Loucy (cell line): Measurements from ENCODE around the gene TMPRSS2.

ENCODE experiments used
- H2AFZ ChIP-seq: fragments of 200-600 bp; sonication (generic); 2 replicates; pipeline ENCODE4 v1.6.0; 2016; ENCODE audit warnings: antibody characterized with exemption, mild to moderate bottlenecking, low read length, moderate library complexity
- H3F3A ChIP-seq: fragments of 200-600 bp; 2 replicates; pipeline ENCODE4 v1.6.0; 2016; ENCODE audit warnings: antibody characterized with exemption, low read depth, mild to moderate bottlenecking
- H3K27me3 ChIP-seq: fragments of 200-600 bp; sonication (generic); 2 replicates; pipeline ENCODE4 v1.6.1; 2014; ENCODE audit warnings: low read length, mild to moderate bottlenecking; ENCODE audit not compliant: insufficient read depth, poor library complexity, severe bottlenecking
- H3K36me3 ChIP-seq: fragments of 200-600 bp; sonication (generic); 2 replicates; pipeline ENCODE4 v1.6.1; 2016; ENCODE audit warnings: low read length; ENCODE audit not compliant: insufficient read depth
- H3K4me1 ChIP-seq: fragments of 200-600 bp; sonication (generic); 2 replicates; pipeline ENCODE4 v1.5.1; 2014; ENCODE audit warnings: low read length, mild to moderate bottlenecking; ENCODE audit not compliant: insufficient read depth, poor library complexity, severe bottlenecking
- H3K4me2 ChIP-seq: fragments of 200-600 bp; sonication (generic); 2 replicates; pipeline ENCODE4 v1.6.0; 2014; ENCODE audit warnings: antibody characterized with exemption, low read length, low read depth, mild to moderate bottlenecking; ENCODE audit not compliant: poor library complexity, severe bottlenecking
- H3K4me3 ChIP-seq: fragments of 200-600 bp; sonication (generic); 2 replicates; pipeline ENCODE4 v1.5.1; 2014; ENCODE audit warnings: low read length, mild to moderate bottlenecking, mixed read lengths; ENCODE audit not compliant: poor library complexity, severe bottlenecking
- H3K79me2 ChIP-seq: fragments of 200-600 bp; sonication (generic); 2 replicates; pipeline ENCODE4 v1.6.1; 2014; ENCODE audit warnings: low read length; ENCODE audit not compliant: insufficient read depth
- H3K9ac ChIP-seq: fragments of 200-600 bp; sonication (generic); 2 replicates; pipeline ENCODE4 v1.6.0; 2014; ENCODE audit warnings: mild to moderate bottlenecking, low read depth, low read length, moderate library complexity; ENCODE audit not compliant: poor library complexity, severe bottlenecking
- H3K9me2 ChIP-seq: fragments of 200-600 bp; sonication (generic); replicated peaks from 2 replicates; pipeline ENCODE4 v1.6.1; 2016; ENCODE audit warnings: low read depth, low read length, mixed read lengths
- H3K9me3 ChIP-seq: fragments of 200-600 bp; sonication (generic); 2 replicates; pipeline ENCODE4 v1.6.1; 2014; ENCODE audit warnings: mild to moderate bottlenecking, antibody characterized with exemption, low read length, low read depth; ENCODE audit not compliant: insufficient read depth
- H4K20me1 ChIP-seq: fragments of 200-600 bp; sonication (generic); 2 replicates; pipeline ENCODE4 v1.6.0; 2014; ENCODE audit warnings: antibody characterized with exemption, low read length, mild to moderate bottlenecking; ENCODE audit not compliant: insufficient read depth, poor library complexity, severe bottlenecking
- EZH2phosphoT487 ChIP-seq: fragments of 200-600 bp; IDR thresholded peaks from 2 replicates; pipeline ENCODE4 v1.6.1; 2018; ENCODE audit warnings: antibody characterized with exemption, mild to moderate bottlenecking, moderate library complexity, borderline replicate concordance
- TF ChIP-seq, protein P1 (sequence below): fragments of 200-600 bp; sonication (generic); conservative IDR thresholded peaks from 2 replicates; pipeline ENCODE4 v1.5.1; 2014; ENCODE audit warnings: mild to moderate bottlenecking, antibody characterized with exemption, low read length

TMPRSS2 gene

DNA sequence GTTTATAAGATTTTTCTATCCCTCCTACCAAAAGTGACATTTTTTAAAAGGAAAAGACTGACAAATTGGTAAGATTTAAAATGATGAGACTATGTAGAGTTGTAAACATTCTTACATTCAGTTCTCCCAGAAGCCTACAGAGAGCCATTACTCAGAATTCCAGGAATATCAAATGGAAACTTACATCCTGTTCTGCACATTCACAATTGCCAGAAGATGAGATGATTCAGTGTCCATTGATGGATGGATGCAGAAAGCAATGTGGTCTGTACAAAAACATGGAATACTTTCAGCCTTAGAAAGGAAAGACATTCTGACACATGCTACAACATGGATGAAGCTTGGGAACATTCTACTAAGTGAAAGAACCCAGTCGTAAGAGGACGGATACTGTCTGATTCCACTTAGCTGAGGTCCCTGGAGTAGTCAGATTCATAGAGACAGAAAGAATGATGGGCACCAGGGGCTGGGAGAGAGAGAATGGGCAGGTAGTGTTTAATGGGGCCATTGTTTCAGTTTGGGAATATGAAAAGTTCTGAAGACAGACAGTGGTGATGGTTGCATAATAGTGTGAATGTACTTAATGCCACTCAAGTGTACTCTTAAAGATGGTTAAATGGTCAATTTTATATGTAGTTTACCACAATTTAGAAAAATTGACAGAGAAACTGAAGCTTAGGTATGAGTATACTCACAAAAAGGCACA lies 65.3 kb downstream of the TMPRSS2 start:
- Histone ChIP-seq H3K4me3 (no peak overlapping the region), H3K4me1 (no peaks in the 10 kb centered on the region), H3K9ac (no peak overlapping the region), H3K9me2 (no peaks in the 10 kb centered on the region), H3K36me3 (no peaks in the 10 kb centered on the region), H3K9me3 (no peaks in the 10 kb centered on the region), H3K79me2 (no peaks in the 10 kb centered on the region), H3K27me3 (no peaks in the 10 kb centered on the region), H3K4me2 (no peak overlapping the region), H4K20me1 (no peaks in the 10 kb centered on the region), H3F3A (no peaks in the 10 kb centered on the region), H2AFZ (no peak overlapping the region)
- TF ChIP-seq, protein P1, sequence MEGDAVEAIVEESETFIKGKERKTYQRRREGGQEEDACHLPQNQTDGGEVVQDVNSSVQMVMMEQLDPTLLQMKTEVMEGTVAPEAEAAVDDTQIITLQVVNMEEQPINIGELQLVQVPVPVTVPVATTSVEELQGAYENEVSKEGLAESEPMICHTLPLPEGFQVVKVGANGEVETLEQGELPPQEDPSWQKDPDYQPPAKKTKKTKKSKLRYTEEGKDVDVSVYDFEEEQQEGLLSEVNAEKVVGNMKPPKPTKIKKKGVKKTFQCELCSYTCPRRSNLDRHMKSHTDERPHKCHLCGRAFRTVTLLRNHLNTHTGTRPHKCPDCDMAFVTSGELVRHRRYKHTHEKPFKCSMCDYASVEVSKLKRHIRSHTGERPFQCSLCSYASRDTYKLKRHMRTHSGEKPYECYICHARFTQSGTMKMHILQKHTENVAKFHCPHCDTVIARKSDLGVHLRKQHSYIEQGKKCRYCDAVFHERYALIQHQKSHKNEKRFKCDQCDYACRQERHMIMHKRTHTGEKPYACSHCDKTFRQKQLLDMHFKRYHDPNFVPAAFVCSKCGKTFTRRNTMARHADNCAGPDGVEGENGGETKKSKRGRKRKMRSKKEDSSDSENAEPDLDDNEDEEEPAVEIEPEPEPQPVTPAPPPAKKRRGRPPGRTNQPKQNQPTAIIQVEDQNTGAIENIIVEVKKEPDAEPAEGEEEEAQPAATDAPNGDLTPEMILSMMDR = no peak
- TF ChIP-seq EZH2phosphoT487 = no peak

DNA sequence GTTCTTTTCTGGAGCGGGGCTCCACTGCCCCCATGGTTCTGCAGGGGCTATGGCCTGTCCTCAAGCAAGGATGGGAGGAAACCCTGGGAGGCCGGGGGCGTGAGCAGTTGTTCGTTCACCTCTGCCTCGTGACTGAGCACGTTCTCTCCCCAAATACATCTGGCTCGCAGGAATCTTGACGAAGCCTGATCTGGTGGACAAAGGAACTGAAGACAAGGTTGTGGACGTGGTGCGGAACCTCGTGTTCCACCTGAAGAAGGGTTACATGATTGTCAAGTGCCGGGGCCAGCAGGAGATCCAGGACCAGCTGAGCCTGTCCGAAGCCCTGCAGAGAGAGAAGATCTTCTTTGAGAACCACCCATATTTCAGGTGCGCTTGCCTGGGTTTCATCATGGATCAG lies 66.4 kb downstream of the TMPRSS2 start:
- no peaks in the 10 kb centered on the region for H3K4me1 ChIP-seq
- H2AFZ ChIP-seq = no peak overlapping the region
- H3K9ac ChIP-seq = no peak overlapping the region
- H4K20me1 ChIP-seq = no peaks in the 10 kb centered on the region
- no peaks in the 10 kb centered on the region for H3K27me3 ChIP-seq
- H3K4me2 ChIP-seq = no peak overlapping the region
- H3K4me3 ChIP-seq = no peak overlapping the region
- no peaks in the 10 kb centered on the region for H3F3A ChIP-seq
- no peak for TF ChIP-seq EZH2phosphoT487
- TF ChIP-seq, protein P1 = no peak
- H3K36me3 ChIP-seq = no peaks in the 10 kb centered on the region
- H3K79me2 ChIP-seq = no peaks in the 10 kb centered on the region
- H3K9me2 ChIP-seq = no peaks in the 10 kb centered on the region
- no peaks in the 10 kb centered on the region for H3K9me3 ChIP-seq

DNA sequence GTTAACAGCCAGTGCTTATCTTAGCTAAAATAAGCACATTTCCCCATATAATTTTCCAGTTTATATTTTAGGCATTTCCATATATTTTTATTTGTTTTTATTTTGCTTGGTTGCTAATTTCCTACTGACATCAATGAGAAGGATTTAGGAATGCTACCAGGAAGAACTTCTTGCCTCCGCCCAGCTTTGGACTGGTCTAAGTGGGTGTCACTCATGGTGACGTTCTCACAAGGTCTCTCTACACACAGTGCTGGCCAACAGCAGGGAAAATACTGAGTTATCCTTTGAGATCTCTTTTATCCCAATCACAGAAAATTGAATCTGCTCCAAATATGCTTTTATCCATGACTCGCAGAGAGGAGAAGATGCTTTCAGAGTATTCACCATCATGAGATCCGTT lies 68.7 kb downstream of the TMPRSS2 start:
- Histone ChIP-seq H3K4me2 (no peak overlapping the region), H3K79me2 (no peaks in the 10 kb centered on the region), H3F3A (no peaks in the 10 kb centered on the region), H4K20me1 (no peaks in the 10 kb centered on the region), H2AFZ (no peak overlapping the region), H3K4me1 (no peaks in the 10 kb centered on the region), H3K9ac (no peak overlapping the region), H3K36me3 (no peaks in the 10 kb centered on the region), H3K9me2 (no peaks in the 10 kb centered on the region), H3K4me3 (no peak overlapping the region), H3K27me3 (no peaks in the 10 kb centered on the region), H3K9me3 (peaks cover 5% of the 10 kb centered on the region; the same call in 1 of the 2 replicates)
- no peak for TF ChIP-seq EZH2phosphoT487
